HG02885 (cell line): ENCODE results near the gene TBC1D22B.

Experiments used
- ATAC-seq: cut with Tn5 transposase; IDR thresholded peaks from one replicate; pipeline ENCODE4 v1.9.1; 2021; ENCODE audit warnings: mild to moderate bottlenecking; ENCODE audit not compliant: unreplicated experiment, poor library complexity

The TBC1D22B gene, protein sequence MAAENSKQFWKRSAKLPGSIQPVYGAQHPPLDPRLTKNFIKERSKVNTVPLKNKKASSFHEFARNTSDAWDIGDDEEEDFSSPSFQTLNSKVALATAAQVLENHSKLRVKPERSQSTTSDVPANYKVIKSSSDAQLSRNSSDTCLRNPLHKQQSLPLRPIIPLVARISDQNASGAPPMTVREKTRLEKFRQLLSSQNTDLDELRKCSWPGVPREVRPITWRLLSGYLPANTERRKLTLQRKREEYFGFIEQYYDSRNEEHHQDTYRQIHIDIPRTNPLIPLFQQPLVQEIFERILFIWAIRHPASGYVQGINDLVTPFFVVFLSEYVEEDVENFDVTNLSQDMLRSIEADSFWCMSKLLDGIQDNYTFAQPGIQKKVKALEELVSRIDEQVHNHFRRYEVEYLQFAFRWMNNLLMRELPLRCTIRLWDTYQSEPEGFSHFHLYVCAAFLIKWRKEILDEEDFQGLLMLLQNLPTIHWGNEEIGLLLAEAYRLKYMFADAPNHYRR

DNA sequence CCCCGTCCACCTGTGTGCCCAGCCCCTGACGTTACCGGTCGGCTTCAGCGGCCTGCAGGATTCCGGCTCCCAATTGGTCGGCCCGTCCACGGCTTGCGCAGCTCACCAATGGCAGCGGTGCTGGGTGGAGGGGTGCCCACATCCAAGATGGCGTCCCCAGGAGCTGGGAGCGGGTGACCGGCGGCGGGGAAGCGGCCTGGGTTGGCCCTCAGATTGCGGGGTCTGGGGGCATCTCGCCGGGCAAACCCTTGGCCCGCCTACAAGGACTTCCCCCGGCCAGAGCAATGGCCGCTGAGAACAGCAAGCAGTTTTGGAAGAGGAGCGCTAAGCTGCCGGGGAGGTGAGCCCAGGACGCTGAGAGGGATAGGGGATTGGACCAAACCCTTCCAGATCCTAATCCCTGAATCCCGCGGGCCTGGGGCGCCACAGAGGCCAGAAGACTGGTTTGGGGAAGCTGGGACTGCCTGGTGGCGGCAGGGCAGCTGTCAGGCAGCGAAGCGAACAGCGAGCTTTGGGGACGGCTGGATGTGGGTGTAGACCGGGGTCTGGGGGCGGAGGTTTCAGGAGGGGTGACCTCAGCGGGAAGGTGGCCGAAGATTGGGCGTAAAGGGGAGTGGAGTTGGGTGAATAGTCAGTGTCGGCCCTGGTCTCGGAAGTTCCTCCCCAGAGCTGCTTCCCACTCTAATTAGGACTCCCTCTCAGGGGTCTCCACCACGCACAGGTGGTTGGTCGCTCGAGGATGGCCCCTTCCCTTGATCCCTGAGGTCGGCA, at the start of gene TBC1D22B, which contains the start of gene TMEM217:
Gene TBC1D22B (plus strand): TSS at position 139 of the 771 bp plus-strand sequence. CDS start 146 bp downstream, at position 285.
Gene TMEM217 (minus strand): TSS at position 511 of the 771 bp plus-strand sequence. CDS start 39,114 bp downstream, outside the sequence.
- peak; percentile 98 for ATAC-seq

DNA sequence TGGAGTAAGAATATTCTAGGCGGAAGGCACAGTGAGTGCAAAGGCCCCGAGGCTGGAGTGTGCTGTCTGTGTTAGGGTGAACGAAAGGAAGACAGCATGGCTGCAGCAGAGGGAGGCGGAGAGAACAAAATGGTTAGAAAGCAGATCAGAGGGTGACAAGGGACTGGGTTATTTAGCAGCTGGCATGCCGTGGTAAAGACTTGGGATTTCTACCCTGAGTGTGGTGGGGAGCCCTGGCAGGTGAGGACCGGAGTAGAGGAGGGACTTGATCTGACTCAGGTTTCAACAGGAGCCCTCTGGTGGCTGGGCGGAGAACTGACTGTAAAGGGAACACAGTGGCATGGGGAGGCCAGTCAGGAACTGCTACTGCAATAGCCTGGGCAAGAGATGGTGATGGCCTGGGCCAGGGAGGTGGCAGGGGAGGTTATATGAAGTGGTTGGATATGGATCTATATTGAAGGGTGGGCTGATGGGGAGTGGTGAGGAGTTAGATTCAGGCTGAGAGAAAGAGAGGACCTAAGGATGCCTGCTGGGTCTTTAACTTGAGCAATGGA, 49.6 kb upstream of the TBC1D22B start:
- no peak for ATAC-seq

DNA sequence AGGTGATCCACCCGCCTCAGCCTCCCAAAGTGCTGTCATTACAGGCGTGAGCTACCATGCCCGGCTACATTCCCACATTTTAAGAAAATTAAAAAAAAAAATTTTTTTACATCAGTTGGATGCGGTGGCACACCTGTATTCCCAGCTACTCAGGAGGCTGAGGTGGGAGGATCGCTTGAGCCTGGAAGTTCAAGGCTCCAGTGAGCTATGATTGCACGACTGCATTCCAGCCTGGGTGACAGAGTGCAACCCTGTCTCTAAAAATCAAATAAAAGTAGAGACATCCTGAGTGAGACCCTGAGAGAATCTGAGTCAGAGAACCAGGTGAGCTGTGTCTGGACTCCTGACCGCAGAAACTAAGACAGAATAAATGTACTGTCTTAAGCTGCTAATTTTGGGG, 48.8 kb upstream of the TBC1D22B start:
- no peak for ATAC-seq

DNA sequence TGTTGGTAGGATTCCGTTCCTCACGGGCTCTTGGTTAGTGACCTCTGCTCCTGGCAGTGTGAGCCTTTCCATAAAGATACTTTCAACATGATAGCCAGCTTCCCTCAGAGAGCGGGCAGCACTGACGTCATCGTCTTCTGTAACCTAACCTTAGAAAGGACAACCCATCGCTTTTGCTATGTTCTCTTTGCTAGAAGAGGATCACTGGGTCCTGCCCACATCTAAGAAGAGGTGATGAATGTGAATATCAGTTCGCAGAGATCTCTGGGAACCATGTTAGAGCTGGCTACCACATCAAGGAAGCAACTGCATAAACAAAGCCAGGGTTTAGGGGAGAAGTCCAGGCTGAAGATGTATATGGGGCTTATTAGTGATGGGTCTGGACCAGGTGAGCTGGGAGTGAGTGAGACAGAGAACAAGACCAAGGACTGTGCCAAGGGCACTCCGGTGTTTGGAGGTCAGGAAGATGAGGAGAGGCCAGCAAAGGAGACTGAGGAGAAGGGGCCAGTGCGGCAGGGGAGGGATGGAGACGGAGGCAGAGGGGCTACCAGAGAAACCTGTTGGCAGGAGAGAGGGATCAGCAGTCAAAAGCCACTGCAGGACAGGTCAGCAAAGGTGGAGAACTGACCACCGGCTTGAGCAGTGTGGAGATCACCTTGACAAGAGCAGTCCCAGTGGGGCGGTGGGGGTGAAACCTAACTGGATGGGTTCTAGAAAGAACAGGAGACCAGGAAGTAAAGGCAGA, 47.9 kb upstream of the TBC1D22B start:
- no peak for ATAC-seq

DNA sequence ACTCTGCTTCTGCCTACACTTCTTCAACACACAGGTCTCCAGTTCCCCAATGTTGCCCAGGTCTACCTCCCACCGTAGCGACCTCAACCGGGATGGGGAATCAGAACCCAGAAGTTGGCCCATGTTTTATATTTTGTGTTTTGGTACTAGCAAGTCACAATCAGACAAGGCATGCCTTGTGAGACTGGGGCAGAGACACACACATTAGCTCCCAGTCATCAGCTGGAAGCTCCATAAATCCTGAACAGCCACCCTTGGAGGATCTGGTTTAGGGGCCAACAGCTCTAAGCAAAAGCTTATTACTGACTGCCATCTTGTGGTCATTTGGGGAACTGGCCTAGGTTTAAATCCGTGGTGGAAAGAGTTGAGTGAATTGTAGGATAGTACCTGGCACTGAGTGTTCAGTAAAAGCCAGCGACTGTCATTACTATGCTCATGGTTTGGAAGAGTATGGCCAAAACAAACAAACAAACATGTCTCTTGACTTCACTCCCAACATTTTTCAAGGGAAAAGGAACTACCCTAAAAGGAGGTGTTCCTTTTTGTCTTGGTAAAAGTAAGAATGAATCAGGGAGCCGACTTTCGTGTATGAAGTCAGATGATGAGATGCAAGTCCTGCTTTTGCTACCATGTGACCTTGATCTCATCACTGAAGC, 47.1 kb upstream of the TBC1D22B start:
- ATAC-seq, result peak; percentile 54

DNA sequence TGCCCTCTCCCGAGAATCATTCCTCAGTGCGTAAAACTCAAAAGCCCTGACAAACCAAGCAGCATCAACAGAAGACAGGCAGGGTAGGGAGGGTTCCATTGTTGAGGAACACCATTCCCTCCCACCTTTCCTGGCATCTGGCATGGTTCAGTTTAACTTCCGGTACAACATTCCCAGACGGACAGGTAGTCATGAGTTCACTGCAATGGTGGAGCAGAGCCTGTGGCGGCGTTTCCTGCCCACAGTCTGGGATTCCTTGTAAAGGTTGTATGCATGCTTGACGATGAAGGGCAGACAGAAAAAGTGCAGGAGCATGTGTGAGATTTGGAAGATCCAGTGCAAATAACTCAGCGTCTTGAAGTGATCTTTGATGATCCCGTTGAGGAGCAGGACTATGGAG, 45.3 kb upstream of the TBC1D22B start:
- no peak for ATAC-seq

DNA sequence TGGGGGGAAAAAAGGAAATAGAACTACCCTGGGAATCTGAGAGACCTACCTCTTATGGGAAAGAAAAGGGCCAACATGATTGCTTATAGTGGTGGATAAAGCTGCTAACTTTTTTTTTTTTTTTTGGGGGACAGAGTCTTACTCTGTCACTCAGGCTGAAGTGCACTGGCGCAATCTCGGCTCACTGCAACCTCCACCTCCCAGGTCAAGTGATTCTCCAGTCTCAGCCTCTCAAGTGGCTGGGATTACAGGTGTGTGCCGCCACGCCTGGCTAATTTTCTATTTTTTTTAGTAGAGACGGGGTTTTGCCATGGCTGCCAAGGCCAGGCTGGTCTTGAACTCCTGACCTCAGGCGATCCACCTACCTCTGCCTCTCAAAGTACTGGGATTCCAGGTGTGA, 39.5 kb upstream of the TBC1D22B start:
- no peak for ATAC-seq

DNA sequence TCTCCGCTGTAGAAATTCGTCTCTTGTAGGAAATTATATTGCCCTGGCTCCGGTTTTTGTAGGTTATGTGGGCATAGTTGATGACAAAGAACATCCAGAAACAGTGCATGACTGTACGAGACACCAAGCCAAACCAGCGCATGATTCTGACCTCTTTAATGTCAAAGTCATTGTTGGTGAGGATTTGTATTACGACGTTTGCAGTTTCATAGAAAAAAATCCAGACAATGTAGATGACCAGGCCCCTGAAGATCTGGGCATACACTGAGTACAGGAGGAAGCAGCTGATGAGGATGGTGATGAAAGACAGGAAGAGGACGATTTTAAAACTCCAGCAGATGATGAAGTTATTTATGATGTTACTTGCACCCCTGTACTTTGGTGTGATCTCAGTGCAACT, 39.1 kb upstream of the TBC1D22B start:
- ATAC-seq, result no peak

DNA sequence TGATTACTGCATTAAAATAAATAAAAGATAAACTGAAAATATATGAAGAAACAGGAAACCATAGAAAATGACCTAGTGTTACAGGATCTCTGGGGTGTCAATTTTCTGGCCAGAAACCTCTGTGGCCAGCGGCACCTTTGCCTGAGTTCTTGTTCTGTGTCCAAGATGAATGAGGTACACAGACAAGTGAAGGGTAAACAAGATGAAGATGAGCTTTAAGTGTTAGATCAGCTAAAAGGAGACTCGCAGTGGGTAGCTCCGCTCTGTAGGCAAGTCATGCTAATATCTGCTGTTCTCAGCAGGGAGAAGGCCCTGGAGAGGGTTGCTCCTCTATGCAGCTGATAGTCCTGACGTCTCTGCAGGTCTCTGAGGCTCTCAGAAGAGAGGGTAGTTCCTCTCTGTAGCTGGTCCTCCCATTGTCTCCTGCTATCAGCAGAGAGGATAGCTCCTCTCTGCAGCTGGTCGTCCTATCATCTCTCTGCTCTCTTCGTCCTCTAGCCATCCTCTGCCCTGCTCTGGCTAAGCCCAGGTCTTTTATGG, 35.9 kb upstream of the TBC1D22B start:
- ATAC-seq, result no peak

DNA sequence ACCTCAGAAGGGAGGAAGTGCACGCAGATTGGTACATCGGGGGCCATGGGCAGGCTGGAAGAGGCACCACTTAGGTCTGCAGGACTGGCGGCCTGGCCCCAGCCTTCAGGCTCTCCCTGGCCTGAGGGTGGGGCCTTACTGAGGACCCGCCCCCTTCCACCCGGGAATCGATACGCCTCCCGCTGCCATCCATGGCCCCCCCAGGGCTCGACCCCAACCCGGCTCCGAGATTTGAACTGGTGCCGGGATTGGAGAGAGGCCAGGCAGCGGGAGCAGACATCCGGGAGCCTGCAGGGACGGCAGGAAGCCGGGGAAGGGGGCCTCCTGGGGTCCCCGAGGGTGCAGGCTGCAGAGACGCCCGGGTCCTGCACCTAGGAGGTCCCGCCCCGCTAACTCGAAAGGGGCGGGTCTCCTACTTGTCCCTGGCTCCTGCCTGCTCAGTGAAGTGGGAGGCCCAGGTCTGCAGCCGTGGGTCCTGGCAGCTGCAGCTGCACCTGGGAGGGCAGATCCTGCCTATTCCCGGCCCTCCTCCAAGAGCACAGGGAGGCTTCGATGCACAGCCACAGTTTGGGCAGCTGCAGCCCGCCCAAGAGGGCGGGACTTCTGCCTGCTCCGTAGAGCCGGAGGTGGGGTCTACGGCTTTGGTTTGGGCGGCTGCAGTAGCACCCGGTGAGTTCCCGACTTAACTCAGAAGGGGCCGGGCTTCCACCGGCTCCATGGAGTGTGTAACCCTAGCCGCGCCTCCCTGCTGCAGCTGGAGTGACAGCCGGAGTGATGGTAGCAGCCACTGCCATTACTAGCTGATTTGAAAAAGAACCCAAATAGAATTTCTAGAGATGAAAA, 35.2 kb upstream of the TBC1D22B start:
- ATAC-seq, result peak; percentile 94

DNA sequence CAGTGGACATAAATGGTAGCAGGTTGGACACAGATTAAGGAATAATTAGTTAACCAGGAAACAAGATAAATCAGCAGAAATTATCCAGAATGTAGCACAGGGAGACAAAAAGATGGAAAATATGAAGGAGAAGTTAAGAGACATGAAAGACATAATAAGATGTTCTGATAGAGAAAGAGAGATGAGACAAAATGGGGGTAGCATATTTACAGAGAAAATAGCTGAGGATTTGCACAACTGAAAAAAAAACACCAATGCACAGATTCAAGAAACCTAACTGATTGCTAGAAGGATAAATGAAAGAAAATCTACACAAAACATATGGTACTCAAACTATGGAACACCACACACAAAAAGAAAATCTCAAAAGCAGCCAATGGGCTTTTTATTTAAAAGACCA, 34.6 kb upstream of the TBC1D22B start:
- no peak for ATAC-seq

DNA sequence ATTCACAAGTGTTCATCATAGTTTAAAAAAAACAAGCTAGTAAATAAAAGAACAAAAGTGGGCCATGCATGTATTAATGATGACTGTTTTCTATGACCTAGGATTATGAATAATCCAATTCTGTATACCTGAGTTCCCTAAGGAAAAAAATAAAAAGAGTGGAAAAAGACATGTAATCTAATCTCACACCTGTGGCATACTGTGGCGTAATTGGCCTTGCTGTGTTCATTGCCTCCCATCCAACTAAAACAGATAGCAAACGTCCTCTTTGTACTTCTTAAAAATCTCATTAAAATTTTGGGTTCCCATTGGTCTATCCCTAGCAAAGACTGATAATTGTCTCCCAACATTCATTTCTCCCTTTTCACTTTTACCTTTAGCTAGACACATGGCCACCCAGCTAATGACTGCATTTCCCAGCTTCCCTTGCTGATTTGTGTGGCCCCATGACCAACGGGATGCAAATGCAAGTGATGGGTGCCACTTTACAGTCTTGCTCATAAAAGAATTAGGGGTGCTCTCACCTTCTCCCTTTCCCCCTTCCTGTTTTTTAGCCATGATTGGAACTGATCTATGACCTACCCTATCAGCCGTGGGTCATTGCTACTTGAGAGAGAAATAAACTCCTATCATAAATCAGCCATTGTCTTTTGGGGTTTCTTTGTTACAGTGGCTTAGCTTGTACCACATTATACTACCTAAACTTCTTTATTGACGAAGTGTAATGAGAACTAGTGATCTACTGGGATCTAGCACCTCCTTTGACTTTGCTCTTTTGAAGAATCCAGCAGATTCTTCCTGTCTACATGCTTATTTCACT, 32.0 kb upstream of the TBC1D22B start:
- ATAC-seq, result no peak

DNA sequence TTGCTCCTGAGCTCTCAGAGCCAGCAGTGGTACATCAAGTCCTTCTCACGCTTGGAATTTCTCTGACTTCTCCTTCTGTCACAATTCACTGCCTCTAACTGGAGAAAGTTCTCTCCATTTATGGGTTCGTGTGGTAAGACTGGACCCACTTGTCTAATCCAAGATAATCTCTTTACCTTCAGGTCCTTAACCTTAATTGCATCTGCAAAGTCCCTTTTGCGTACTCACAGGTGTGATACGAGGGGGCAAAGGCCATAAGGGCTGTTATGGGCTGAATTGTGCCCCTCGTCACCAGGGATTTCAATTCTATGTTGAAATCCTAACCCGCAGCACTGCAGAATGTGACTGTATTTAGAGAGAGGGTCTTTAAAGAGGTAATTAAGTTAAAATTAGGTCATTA, 27.5 kb upstream of the TBC1D22B start:
- ATAC-seq, result no peak

DNA sequence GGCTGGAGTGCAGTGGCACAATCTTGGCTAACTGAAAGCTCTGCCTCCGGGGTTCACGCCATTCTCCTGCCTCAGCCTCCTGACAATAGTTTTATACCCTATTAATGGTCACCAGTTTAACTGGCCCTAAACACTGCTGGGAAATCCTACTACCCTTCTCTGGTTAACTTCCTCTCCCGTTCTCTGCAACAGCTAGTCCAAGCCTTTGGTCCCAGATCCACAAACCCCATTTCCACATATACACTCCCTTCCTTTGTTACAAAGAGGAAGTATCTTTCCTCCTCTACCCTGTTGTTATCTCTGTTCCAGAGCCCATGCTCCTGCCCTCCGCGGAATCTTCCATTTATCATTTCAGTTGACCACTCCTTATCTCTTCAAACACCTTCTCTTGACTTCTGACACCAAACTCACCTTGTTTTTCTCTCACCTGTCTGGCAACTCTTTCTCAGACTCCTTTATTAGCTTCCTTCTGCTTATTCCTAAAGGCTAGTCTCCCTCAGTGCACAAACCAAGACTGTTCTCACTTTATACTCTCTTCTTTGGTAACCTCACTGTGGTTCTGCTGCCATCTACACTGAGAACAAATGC, 25.0 kb upstream of the TBC1D22B start:
- no peak for ATAC-seq

DNA sequence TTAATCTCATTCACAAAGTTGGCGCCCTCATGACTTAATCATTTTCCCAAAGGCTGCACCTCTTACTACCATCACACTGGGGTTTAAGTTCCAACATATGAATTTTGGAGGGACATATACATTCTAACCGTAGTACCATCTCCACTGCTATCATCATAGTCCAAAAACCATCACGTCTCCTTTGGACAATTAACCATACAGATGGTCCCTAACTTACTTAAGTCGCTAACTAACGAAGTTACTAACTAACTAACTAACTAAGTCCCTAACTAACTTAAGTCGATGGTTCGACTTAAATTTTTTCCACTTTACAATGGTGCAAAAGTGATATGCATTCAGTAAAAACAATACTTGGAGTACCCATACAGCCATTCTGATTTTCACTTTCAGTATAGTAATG, 24.0 kb upstream of the TBC1D22B start:
- no peak for ATAC-seq

DNA sequence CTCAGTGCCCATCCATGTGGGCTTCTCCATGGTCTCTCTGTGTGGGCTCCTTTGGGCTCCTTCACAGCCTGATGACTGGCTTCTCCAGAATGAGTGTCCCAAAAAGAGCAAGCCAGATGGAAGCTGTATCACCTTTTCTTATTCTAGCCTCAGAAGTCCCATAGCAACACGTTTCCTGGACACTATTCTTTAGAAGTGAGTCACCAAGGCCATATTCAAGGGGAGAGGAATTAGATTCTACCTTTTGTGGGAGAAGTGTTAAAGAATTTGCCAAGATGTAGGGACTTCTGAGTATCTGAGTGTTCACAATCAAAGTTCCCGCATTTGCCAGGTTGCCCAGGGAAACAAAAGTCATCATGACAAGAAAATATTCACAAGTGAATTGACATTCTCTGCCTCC, 20.7 kb upstream of the TBC1D22B start:
- no peak for ATAC-seq

DNA sequence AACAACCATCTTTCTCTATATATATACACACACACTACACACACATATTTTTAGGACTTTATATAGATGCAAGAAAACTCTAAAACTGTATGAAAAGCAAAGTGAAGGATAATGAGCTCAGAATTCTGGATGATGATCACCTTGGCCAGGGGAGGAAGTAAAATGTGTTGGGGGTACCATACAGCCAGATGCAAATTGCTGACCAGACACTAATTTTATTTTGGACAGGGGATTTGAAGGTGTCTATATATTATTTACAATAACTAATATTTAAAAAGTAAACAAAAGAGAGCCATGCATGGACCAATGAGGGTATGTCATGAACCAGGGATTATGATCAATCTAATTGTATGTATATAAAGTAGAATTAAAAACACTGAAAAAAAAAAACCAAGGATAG, 19.8 kb upstream of the TBC1D22B start:
- no peak for ATAC-seq
